HepG2 (cell line): ENCODE data around the gene HOMEZ. TPM values are rescaled to one million over a fixed set of nuclear protein-coding genes. Genes with fewer than 3 reads are reported as not detected.
A peak's percentile ranks its signal among the peaks of the same experiment; 100 is the strongest.

Experiments used
- FOXK2 ChIP-seq: fragments of 450-650 bp; IDR thresholded peaks from 2 replicates; pipeline ENCODE4 v1.6.1; 2016
- HMG20A ChIP-seq: IDR thresholded peaks from 2 replicates; pipeline ENCODE4 v1.6.1; 2016; ENCODE audit warnings: borderline replicate concordance
- MED8 ChIP-seq: sonication (generic); formaldehyde crosslinking; IDR thresholded peaks from 2 replicates; pipeline ENCODE4 v1.8.1; 2023; ENCODE audit warnings: mild to moderate bottlenecking, missing genetic modification reagents; ENCODE audit not compliant: insufficient replicate concordance
- NRL ChIP-seq: sonication (generic); formaldehyde crosslinking; IDR thresholded peaks from 2 replicates; pipeline ENCODE4 v1.5.0; 2020; ENCODE audit warnings: missing genetic modification reagents, mild to moderate bottlenecking, moderate library complexity, borderline replicate concordance
- PHF20 ChIP-seq: sonication (generic); formaldehyde crosslinking; IDR thresholded peaks from 2 replicates; pipeline ENCODE4 v1.5.0; 2020; ENCODE audit warnings: mild to moderate bottlenecking, missing genetic modification reagents
- ZNF143 ChIP-seq: sonication (generic); formaldehyde crosslinking; IDR thresholded peaks from 2 replicates; pipeline ENCODE4 v1.4.0; 2020; ENCODE audit warnings: missing genetic modification reagents
- ZNF510 ChIP-seq: sonication (generic); formaldehyde crosslinking; IDR thresholded peaks from 2 replicates; pipeline ENCODE4 v1.4.0; 2020; ENCODE audit warnings: low read depth, mild to moderate bottlenecking, missing genetic modification reagents
- ZNF678 ChIP-seq: sonication (generic); formaldehyde crosslinking; IDR thresholded peaks from 2 replicates; pipeline ENCODE4 v1.4.0; 2020; ENCODE audit warnings: mild to moderate bottlenecking, missing genetic modification reagents
- ZNF761 ChIP-seq: sonication (generic); formaldehyde crosslinking; conservative IDR thresholded peaks from 2 replicates; pipeline ENCODE4 v1.4.0; 2020; ENCODE audit warnings: mild to moderate bottlenecking, missing genetic modification reagents
- polyA plus RNA-seq, 8 experiments: library from polyadenylated mRNA; depleted of rRNA in 3 of 8; stranded (reverse) in 7 of 8; unstranded in 1 of 8; fragments of >200 nt; fragmentation: Illumina TruSeq in 4 of 8; extraction: Trizol in 4 of 8; gene quantifications; 2 replicates each; pipeline versions ENCODE4 v1.2.1 to v1.2.3, GENCODE V29; 2011 to 2016; ENCODE audit warnings: low read depth in 4 of 8, missing spikeins in 1 of 8, mixed read lengths in 1 of 8; ENCODE audit not compliant: insufficient read depth in 1 of 8
- total RNA-seq, 5 experiments: library from RNA; depleted of rRNA; stranded (reverse); fragments of >200 nt; fragmentation: Illumina TruSeq; extraction: Trizol; gene quantifications; 2 replicates each; pipeline ENCODE4 v1.2.3, GENCODE V29; 2016; ENCODE audit warnings: low read depth in 1 of 5
- TF ChIP-seq, protein P1 (sequence below): IDR thresholded peaks from 2 replicates; pipeline ENCODE4 v1.6.1; 2016; ENCODE audit warnings: low read depth, missing genetic modification reagents, missing compliant biosample characterization

Gene HOMEZ
- total and polyA plus RNA-seq, 2 of the 13 experiments (the other 11 are each of a cell fraction or from before 2014, with no cell fraction given), result 14.5 to 31.8 TPM

DNA sequence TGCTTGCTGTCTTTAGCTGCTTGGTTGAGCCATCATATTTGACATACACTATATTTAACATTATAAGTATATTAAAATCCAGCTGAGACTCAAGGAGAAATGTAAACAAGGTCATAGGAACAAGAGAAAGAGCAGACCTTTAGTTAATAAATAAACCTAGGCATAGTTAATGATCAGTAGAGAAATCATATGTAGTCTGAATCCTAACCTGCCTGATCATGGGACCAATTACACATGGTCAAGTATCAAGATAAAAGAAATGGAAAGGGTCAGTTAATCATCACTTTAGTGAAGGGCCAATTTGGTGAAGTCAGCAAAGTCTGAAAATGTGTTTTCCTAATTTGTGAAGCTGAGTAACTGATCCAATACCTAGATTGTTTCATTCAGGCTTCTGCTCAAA is 40.6 kb downstream of the HOMEZ start (continued):
- TF ChIP-seq, protein P1, sequence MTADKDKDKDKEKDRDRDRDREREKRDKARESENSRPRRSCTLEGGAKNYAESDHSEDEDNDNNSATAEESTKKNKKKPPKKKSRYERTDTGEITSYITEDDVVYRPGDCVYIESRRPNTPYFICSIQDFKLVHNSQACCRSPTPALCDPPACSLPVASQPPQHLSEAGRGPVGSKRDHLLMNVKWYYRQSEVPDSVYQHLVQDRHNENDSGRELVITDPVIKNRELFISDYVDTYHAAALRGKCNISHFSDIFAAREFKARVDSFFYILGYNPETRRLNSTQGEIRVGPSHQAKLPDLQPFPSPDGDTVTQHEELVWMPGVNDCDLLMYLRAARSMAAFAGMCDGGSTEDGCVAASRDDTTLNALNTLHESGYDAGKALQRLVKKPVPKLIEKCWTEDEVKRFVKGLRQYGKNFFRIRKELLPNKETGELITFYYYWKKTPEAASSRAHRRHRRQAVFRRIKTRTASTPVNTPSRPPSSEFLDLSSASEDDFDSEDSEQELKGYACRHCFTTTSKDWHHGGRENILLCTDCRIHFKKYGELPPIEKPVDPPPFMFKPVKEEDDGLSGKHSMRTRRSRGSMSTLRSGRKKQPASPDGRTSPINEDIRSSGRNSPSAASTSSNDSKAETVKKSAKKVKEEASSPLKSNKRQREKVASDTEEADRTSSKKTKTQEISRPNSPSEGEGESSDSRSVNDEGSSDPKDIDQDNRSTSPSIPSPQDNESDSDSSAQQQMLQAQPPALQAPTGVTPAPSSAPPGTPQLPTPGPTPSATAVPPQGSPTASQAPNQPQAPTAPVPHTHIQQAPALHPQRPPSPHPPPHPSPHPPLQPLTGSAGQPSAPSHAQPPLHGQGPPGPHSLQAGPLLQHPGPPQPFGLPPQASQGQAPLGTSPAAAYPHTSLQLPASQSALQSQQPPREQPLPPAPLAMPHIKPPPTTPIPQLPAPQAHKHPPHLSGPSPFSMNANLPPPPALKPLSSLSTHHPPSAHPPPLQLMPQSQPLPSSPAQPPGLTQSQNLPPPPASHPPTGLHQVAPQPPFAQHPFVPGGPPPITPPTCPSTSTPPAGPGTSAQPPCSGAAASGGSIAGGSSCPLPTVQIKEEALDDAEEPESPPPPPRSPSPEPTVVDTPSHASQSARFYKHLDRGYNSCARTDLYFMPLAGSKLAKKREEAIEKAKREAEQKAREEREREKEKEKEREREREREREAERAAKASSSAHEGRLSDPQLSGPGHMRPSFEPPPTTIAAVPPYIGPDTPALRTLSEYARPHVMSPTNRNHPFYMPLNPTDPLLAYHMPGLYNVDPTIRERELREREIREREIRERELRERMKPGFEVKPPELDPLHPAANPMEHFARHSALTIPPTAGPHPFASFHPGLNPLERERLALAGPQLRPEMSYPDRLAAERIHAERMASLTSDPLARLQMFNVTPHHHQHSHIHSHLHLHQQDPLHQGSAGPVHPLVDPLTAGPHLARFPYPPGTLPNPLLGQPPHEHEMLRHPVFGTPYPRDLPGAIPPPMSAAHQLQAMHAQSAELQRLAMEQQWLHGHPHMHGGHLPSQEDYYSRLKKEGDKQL (CRISPR knock-in tag), result no peak
- TF ChIP-seq MED8 (CRISPR knock-in tag) (no peak), NRL (CRISPR knock-in tag) (no peak), ZNF510 (CRISPR knock-in tag) (no peak), PHF20 (CRISPR knock-in tag) (no peak), HMG20A (CRISPR knock-in tag) (no peak), FOXK2 (0 out of 2 replicates have a peak, but pooled peaks have one; percentile 37), ZNF761 (CRISPR knock-in tag) (no peak), ZNF143 (no peak), ZNF678 (no peak)
- TF ChIP-seq, all 625 proteins: peak for 11
